GM19395 (cell line): ENCODE data around the gene AGAP5.
"Not testable (repeated sequence)": the region's sequence is repeated elsewhere in the genome, so short reads cannot be mapped to it uniquely, and the experiment has no call there.

Experiments used
- ATAC-seq: cut with Tn5 transposase; IDR thresholded peaks from one replicate; pipeline ENCODE4 v1.9.1; 2021; ENCODE audit warnings: mild to moderate bottlenecking, moderate library complexity; ENCODE audit not compliant: unreplicated experiment

AGAP5 gene

GRCh38 chr10:73715179-73716156 is 17.6 kb upstream of the AGAP5 start:
- ATAC-seq = not testable (repeated sequence)

- not testable (repeated sequence) for ATAC-seq
Measured at GRCh38 chr10:73714483-73714882, 16.6 kb upstream of the AGAP5 start.

GRCh38 chr10:73713912-73714311 is 16.0 kb upstream of the AGAP5 start:
- not testable (repeated sequence) for ATAC-seq

GRCh38 chr10:73711683-73712082 is 13.8 kb upstream of the AGAP5 start:
- ATAC-seq = not testable (repeated sequence)

GRCh38 chr10:73708122-73708521 is 10.2 kb upstream of the AGAP5 start:
- ATAC-seq = not testable (repeated sequence)

- not testable (repeated sequence) for ATAC-seq
Measured at GRCh38 chr10:73707628-73708027, 9.7 kb upstream of the AGAP5 start.

- ATAC-seq = not testable (repeated sequence)
Measured at GRCh38 chr10:73706488-73706887, 8.6 kb upstream of the AGAP5 start.

- ATAC-seq = not testable (repeated sequence)
Measured at GRCh38 chr10:73705506-73706072, 7.7 kb upstream of the AGAP5 start.

- ATAC-seq = not testable (repeated sequence)
Measured at GRCh38 chr10:73703924-73704323, 6.0 kb upstream of the AGAP5 start.

- not testable (repeated sequence) for ATAC-seq
Measured at GRCh38 chr10:73698819-73699218, 910 bp upstream of the AGAP5 start.

- not testable (repeated sequence) for ATAC-seq
Measured at GRCh38 chr10:73695302-73695701, 2.6 kb downstream of the AGAP5 start.

GRCh38 chr10:73690755-73691154 is 7.2 kb downstream of the AGAP5 start:
- ATAC-seq = not testable (repeated sequence)

- not testable (repeated sequence) for ATAC-seq
Measured at GRCh38 chr10:73689596-73689995, 8.3 kb downstream of the AGAP5 start.

- ATAC-seq = not testable (repeated sequence)
Measured at GRCh38 chr10:73687641-73688040, 10.3 kb downstream of the AGAP5 start.

- ATAC-seq = not testable (repeated sequence)
Measured at GRCh38 chr10:73674546-73674945, 23.4 kb downstream of the AGAP5 start.

- not testable (repeated sequence) for ATAC-seq
Measured at GRCh38 chr10:73668378-73668777, 29.5 kb downstream of the AGAP5 start.

GRCh38 chr10:73666153-73666809 is 31.6 kb downstream of the AGAP5 start:
- not testable (repeated sequence) for ATAC-seq

- ATAC-seq = not testable (repeated sequence)
Measured at GRCh38 chr10:73665581-73665980, 32.3 kb downstream of the AGAP5 start.

- ATAC-seq = not testable (repeated sequence)
Measured at GRCh38 chr10:73664156-73665040, 33.5 kb downstream of the AGAP5 start.

- ATAC-seq = not testable (repeated sequence)
Measured at GRCh38 chr10:73663621-73664020, 34.3 kb downstream of the AGAP5 start.
